Peyer's patch (tissue), 4 donors: ENCODE results near the gene OR14A2.
"Not testable (repeated sequence)": the region's sequence is repeated elsewhere in the genome, so short reads cannot be mapped to it uniquely, and the experiment has no call there.

Source experiments
- POLR2A ChIP-seq, 2 donors: fragments of 450-650 bp; IDR thresholded peaks; one replicate each; pipeline ENCODE4 v1.5.1; 2017; ENCODE audit warnings: antibody characterized with exemption in 2 of 2, mild to moderate bottlenecking in 2 of 2, moderate library complexity in 2 of 2
- TF ChIP-seq, protein P1 (sequence below), 6 experiments: fragments of 450-650 bp in 4 of 6; fragments of 200-600 bp in 2 of 6; sonication (generic) in 1 of 6; IDR thresholded peaks; one replicate each; pipeline ENCODE4 v1.5.1; 2017 to 2019; ENCODE audit warnings: antibody characterized with exemption in 6 of 6, mild to moderate bottlenecking in 3 of 6, moderate library complexity in 1 of 6

DNA sequence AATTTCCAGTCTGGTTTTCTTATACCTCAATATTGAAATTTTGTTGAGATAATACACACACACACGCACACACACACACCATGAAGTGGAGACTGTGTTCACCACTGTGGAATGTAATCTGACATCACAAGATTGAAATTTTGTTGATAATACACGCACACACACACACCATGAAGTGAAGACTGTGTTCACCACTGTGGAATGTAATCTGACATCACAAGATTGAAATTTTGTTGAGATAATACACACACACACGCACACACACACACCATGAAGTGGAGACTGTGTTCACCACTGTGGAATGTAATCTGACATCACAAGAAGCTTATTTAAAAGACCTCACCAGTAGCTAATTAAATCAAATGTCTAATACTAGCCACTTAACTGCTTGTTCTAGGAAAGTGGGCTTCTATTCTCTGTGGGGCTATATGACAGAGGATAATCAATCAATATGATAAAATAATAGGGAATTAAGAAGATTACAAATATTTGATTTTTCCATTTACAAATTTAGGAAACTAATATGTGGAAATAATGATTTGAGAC is 5.7 kb downstream of the OR14A2 start:
- TF ChIP-seq, protein P1, sequence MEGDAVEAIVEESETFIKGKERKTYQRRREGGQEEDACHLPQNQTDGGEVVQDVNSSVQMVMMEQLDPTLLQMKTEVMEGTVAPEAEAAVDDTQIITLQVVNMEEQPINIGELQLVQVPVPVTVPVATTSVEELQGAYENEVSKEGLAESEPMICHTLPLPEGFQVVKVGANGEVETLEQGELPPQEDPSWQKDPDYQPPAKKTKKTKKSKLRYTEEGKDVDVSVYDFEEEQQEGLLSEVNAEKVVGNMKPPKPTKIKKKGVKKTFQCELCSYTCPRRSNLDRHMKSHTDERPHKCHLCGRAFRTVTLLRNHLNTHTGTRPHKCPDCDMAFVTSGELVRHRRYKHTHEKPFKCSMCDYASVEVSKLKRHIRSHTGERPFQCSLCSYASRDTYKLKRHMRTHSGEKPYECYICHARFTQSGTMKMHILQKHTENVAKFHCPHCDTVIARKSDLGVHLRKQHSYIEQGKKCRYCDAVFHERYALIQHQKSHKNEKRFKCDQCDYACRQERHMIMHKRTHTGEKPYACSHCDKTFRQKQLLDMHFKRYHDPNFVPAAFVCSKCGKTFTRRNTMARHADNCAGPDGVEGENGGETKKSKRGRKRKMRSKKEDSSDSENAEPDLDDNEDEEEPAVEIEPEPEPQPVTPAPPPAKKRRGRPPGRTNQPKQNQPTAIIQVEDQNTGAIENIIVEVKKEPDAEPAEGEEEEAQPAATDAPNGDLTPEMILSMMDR (IDR thresholded peaks at IDR 0.05): not testable (repeated sequence)
- not testable (repeated sequence) for TF ChIP-seq POLR2A (IDR thresholded peaks at IDR 0.05)
